ENCODE results near the gene CORO2B.
"Not testable (repeated sequence)": the region's sequence is repeated elsewhere in the genome, so short reads cannot be mapped to it uniquely, and the experiment has no call there.

CORO2B gene

GRCh38 chr15:68632101-68632500 is 53.3 kb downstream of the CORO2B start:
- DNase-seq: no peak

DNA sequence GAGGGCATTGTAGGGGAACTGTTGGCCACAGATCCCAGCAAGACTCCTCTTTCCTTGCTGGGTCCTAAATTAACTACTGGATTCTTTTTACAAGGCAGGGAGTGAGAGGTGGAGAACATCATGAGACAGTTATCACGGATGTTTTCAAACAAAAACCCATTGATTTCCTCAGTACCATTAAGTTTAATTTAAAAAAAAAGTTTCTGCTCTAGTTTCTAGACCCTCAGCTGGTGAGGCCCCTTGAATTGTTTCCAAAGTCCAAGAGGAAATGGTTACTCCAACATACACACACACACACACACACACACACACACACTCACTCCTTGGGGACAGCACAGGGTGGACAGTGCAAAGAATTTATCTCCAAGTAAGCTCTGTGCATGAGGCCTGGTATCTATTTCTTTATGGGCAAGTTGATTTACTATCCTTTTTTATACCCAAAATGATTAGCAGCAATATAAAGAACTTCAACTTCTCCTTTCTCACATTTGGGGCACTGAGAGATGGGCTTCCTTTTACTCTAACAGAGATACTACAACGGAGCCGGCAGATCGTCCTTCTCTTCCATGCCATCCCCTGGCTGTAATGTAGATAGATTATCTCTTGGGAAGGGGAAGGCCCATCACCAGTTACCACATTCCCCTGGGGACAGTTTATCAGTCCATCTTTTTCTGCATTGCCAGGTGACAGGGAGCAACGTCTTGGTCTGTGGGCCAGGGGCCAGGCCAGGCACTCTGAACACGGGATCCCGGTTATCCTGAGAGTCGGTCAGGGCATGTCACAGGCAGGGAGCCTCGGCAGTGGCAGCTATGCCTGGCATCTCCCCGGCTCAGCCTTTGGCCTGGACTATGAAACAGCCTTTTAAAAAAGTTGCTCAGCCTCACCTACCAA is 54.7 kb downstream of the CORO2B start:
- no peak for DNase-seq

DNA sequence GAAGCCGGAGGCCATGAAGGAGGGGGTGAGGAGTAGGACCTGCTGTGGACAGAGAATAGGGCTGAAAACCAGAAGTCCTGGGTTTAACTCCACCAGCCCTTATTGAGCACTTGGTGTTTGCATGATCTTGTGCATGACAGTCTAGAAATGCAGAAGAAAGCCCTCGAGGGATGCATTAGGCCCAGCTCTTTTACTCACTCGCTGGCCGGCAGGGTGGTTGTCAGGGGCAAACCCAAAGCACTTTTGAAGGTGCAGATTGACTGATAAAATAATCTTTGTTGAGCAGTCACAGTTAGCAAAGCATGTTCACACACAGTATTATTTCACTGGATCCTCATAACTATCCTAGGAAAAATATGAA is 55.3 kb downstream of the CORO2B start:
- no peak for DNase-seq

DNA sequence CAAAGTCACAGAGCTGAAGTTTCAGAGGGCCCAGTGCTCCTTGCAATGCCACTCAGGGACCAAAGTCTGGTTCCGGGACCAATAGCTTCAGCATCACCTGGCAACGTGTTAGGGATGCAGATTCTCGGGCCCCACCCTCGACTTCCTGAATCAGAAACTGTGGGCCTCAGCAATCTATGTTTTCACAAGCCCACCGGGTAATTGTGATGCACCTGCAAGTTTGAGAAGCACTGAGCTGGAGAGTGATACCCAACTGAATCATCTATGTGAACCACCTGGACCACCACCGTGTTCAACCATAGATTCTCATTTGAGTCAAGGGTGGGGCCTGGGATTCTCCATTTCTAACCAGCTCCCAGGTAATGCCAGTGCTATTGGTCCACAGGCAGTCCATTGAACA is 55.7 kb downstream of the CORO2B start:
- no peak for DNase-seq

DNA sequence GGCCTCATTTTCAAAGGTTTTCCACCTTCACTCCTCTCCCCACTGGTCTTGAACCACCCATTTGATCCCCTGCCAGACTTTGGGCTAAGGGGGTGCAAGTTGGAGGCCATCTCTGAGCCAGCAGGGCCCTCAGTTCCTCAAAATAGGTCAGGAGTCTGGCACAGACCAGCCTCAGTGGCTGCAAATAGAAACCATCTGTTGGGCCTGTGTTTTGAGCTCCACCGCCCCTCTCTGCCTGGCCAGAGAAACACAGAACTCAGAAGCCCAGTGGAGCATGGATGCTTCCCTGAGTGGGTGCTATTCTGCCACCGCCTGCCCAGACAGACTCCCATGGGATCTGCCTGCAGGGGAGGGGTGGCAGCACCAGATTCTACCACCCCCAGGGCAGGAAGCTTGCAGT is 56.3 kb downstream of the CORO2B start:
- DNase-seq: no peak

GRCh38 chr15:68636256-68636655 is 57.5 kb downstream of the CORO2B start:
- DNase-seq: no peak

DNA sequence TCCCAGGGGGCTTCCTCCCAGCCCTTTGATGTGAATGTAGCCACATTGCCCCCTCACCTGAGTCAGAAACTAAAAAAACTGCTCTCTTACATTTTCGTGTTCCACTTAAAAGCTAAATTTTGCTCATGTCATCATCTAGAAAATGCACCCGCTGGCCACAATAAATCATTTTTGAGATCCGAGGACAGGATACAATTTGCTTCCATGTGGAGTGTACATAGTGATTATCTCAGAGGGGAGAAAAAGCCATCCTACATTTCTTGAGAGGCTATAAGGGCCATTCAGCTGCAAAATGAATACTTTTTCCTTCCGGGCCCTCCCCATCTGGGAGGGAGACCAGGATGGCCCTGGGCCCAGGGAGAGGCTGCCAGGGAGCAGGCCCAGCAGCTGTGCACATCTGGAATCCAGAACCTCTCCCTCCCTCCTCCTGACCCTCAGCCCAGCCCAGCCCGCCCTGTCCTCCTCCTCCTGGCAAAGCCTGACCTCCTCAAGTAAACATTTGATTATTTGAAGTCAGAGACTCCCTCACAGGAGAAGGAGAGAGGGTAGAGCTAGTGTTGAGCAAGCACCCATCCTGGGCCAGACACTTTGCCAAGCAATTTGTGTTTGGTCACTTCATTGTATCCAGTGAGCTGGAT is 59.1 kb downstream of the CORO2B start:
- no peak for DNase-seq

DNA sequence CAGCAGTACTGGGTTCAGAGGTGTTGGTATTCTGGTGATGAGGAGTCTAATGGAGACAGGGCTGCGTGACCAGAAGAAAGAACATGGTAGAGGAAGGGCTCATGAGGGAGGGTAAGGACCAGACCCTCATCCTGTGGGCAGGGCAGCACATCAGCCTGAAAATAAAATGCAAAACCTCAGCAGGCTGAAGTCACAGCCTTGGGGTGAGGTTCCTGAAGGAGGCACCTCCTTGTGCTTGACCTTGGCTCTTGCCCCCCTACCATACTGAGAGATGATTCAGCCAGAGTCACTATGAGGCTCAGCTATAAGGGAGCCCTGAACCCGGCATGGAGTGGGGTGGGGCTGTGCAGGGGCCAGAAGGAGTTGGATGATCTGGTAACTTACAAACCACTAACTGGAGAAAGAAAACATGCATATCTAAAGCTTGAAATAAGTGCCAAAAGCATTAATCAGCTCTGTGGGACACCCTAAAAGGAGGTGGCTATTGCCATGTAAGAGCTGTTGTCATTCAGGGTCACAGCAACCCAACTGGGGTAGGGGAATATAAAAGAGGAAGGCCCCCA is 60.2 kb downstream of the CORO2B start:
- no peak for DNase-seq

DNA sequence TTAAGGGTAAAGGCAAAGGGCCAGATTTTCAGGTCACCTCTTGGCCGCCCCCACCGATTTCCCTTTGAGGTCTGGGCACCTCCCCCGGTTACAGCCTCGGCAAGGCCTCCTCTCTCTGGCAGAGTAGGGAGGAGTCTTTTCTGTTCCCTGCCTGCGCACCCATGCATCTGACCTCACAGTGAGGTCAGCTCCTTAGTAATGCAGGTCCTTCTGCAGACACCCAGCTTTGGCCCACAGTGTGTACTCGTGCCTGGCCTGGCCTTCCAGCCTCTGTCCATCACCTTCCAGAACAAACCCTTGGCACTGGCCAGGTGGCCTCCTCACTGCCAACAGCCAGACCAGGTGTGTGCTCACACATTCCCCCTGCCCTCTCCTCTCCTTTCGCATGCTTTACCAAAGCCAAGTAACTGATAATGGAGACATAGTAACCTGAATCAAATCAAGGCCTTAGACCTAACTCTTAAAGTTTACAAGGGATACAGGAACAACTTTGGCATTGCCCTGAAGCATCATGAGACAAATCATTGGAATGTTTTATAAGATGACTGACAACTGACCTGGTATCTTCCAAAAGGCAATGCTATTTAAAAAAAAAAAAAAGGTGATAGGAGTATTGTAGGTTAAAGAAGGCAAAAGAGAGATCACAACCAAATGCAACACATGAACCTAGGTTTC is 61.3 kb downstream of the CORO2B start:
- DNase-seq: no peak

GRCh38 chr15:68640791-68641331 is 62.1 kb downstream of the CORO2B start:
- DNase-seq: no peak

DNA sequence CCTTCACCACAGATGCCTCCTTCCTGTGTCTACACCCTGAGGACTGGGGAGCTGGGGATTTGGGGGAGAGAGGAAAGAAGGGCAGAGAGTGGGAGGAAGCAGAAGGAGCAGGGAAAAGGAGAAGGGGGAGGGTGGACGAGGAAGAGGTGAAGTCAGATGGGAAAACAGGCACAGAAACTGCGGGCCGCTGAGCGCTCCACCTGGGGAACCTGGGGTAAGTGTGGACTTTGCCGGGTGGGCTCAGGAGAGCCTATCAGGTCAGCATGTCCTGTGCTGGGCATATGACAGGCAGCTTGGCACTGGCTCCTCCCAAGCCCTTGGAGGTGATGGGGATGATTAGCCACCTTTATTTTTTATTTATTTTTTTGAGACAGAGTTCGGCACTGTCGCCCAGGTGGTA is 62.6 kb downstream of the CORO2B start:
- DNase-seq: no peak

- DNase-seq: no peak
Measured at GRCh38 chr15:68642491-68642845, 63.7 kb downstream of the CORO2B start.

DNA sequence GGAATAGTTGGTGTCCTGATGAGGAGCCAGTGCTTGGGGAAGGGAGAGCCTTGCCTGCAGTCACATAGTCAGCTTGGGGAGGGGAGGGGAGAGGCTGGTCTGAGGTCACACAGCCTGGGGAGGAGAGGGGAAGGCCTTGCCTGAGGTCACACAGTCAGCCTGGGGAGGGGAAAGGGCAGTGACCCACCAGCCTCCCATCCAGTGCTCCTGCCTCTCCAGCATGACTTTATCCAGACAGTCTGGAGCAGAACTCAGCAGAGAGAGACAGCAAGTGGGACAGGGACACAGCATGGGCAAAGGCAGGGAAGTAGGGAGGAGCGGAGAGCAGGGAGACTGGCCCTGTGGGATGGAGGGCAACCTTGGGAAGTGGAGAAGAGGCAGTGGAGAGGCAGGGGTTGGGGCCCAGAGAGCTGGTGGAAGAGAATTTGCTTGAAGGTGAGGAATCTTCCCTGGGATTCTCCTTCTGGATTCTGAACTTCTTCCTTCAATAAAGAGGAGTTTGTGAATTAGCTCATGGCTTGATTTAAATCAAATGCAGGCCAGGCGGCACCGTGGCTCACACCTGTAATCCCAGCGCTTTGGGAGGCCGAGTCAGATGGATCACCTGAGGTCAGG is 64.5 kb downstream of the CORO2B start:
- DNase-seq: no peak

DNA sequence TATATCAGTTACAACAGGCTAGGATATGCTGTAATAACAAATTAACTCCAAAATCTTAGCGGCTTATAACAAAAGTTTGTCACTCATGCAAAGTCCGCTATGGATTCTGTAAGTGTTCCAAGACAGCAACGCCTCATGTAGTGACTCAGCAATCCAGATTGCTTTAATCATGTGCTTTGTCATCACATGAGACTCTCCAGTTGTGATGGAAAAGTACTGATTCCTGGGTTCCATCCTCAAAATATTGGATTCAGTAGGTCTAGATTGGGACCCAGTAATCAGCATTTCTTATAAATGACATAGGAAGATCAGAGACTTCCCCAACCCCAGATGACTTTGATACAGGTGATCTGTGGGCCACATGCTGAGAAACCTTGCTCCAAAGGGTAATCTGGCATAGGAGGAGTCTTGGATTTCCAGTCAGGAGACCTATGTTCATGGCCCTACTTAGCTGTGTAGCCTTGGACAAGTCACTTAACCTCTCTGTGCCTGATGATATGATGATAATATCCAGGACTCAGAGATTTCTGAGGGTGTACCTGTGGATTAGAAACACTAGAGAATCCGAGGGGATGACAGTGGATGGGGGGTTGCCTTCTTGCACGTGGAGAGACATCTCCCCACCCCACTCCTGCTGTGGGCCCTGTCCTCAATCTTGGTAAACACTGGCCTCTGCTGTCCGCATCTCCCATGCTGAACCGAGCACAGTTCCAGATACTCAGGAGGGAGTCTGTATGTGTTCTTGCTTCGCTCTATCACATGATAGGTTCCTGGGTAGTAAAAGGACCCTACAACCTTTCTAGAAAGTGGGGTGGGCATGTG is 65.5 kb downstream of the CORO2B start:
- no peak for DNase-seq

- no peak for DNase-seq
Measured at GRCh38 chr15:68644996-68645395, 66.2 kb downstream of the CORO2B start.

GRCh38 chr15:68646156-68646555 is 67.4 kb downstream of the CORO2B start:
- no peak for DNase-seq

- no peak for DNase-seq
Measured at GRCh38 chr15:68646696-68647095, 67.9 kb downstream of the CORO2B start.

GRCh38 chr15:68647361-68647760 is 68.6 kb downstream of the CORO2B start:
- not testable (repeated sequence) for DNase-seq

DNA sequence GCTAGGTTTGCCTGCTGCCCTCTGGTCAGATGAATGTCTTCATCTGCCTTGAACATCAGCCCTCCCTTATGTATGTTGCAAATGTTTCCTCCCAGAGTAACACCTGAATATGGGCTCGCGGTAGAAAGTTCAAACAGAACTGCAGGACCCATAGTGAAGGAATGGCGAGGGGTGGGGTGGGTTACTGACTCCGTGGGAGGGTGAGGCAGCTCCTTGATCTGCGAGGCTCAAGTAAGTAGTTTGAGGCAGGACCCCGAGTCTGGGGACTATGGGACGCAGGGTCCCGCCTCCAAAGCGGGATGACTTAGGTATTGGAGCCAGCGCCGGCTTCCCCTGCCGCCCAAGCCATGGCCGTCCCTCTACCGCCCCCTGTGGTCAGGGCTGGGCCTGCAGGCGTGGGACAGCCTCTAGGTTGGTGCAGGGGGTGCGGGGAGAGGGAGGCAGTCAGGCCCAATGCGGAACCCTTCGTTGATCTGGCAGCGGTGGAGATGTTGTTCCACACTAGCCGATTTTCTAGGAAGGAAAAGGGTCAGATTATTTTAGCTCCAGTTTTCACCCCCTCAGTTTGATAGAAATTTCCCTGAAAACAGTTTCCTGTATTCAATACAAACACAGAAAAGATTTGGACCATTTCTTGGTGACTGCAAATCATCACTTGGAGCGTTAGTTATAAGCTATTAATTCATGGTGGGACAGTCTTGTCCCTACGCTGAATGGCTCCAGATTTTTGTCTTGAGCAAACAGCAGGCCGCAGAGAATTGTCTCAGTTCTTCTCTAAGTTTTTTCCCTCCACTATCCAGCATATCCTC is 72.3 kb downstream of the CORO2B start:
- DNase-seq: no peak

GRCh38 chr15:68651916-68652525 is 73.2 kb downstream of the CORO2B start:
- no peak for DNase-seq

Measured in GOT3 (cell line).